WTC11 (cell line): ENCODE data around the gene THAP6. TPM values are rescaled to one million over a fixed set of nuclear protein-coding genes. Genes with fewer than 3 reads are reported as not detected.

Experiments
- ATAC-seq: fragments of 200-7000 bp; cut with Tn5 transposase; 2 replicates; pipeline ENCODE4 v1.10.0; 2021; ENCODE audit warnings: mild to moderate bottlenecking, moderate library complexity
- CTCF ChIA-PET: fragments of 300-600 bp; sonication (Branson Sonifier 250); formaldehyde crosslinking; loops from one replicate; lab custom pipeline; 2021; ENCODE audit warnings: antibody characterized with exemption; lab: Charles Lee
- POLR2A ChIA-PET: fragments of 350-600 bp; sonication (Branson Sonifier 250); formaldehyde crosslinking; loops from one replicate; lab custom pipeline; 2021; ENCODE audit warnings: antibody characterized with exemption; lab: Charles Lee
- DNase-seq: peaks from one replicate; pipeline ENCODE4 v3.0.0; 2021; ENCODE audit warnings: low spot score
- H3K27ac Mint-ChIP-seq: 2 replicates; pipeline ENCODE4 v1.8.0; 2021; ENCODE audit warnings: mixed read lengths
- H3K27me3 Mint-ChIP-seq: 2 replicates; pipeline ENCODE4 v1.8.0; 2021; ENCODE audit warnings: low read depth, mild to moderate bottlenecking, moderate library complexity, mixed read lengths
- H3K36me3 Mint-ChIP-seq: 2 replicates; pipeline ENCODE4 v1.8.0; 2021; ENCODE audit warnings: mixed read lengths
- H3K4me1 Mint-ChIP-seq: 2 replicates; pipeline ENCODE4 v1.8.0; 2022; ENCODE audit warnings: mixed read lengths
- H3K4me3 Mint-ChIP-seq: 2 replicates; pipeline ENCODE4 v1.8.0; 2021; ENCODE audit warnings: mild to moderate bottlenecking, moderate library complexity, mixed read lengths
- H3K9me3 Mint-ChIP-seq: 2 replicates; pipeline ENCODE4 v1.8.0; 2021; ENCODE audit warnings: mixed read lengths
- ATF2 ChIP-seq: sonication (generic); formaldehyde crosslinking; IDR thresholded peaks from 2 replicates; pipeline ENCODE4 v1.8.1; 2022; ENCODE audit warnings: low read depth, missing genetic modification reagents, borderline replicate concordance
- ATF6 ChIP-seq: sonication (generic); formaldehyde crosslinking; IDR thresholded peaks from 2 replicates; pipeline ENCODE4 v1.8.1; 2023; ENCODE audit warnings: mild to moderate bottlenecking, missing genetic modification reagents
- CDX4 ChIP-seq: fragments of 250-450 bp; sonication (Bioruptor Pico); IDR thresholded peaks from 2 replicates; pipeline ENCODE4 v1.9.0; 2021; ENCODE audit warnings: moderate library complexity, mild to moderate bottlenecking, inconsistent platforms, borderline replicate concordance
- E2F5 ChIP-seq: sonication (generic); formaldehyde crosslinking; IDR thresholded peaks from 2 replicates; pipeline ENCODE4 v1.8.1; 2022; ENCODE audit warnings: mild to moderate bottlenecking, moderate library complexity, missing genetic modification reagents
- ERG ChIP-seq: fragments of 250-450 bp; sonication (Bioruptor Pico); IDR thresholded peaks from 2 replicates; pipeline ENCODE4 v1.8.0; 2021; ENCODE audit warnings: mild to moderate bottlenecking
- NR3C1 ChIP-seq: sonication (generic); formaldehyde crosslinking; conservative IDR thresholded peaks from 2 replicates; pipeline ENCODE4 v1.8.1; 2023; ENCODE audit warnings: low read depth, mild to moderate bottlenecking, missing genetic modification reagents
- OVOL2 ChIP-seq: fragments of 250-450 bp; sonication (Bioruptor Pico); IDR thresholded peaks from 2 replicates; pipeline ENCODE4 v1.9.0; 2021; ENCODE audit warnings: mild to moderate bottlenecking, borderline replicate concordance
- SMAD3 ChIP-seq: sonication (generic); formaldehyde crosslinking; IDR thresholded peaks from 2 replicates; pipeline ENCODE4 v1.8.0; 2022; ENCODE audit warnings: missing genetic modification reagents, mild to moderate bottlenecking, borderline replicate concordance
- SMAD4 ChIP-seq: sonication (generic); formaldehyde crosslinking; IDR thresholded peaks from 2 replicates; pipeline ENCODE4 v1.8.0; 2022; ENCODE audit warnings: mild to moderate bottlenecking, missing genetic modification reagents
- TEAD1 ChIP-seq: sonication (generic); formaldehyde crosslinking; IDR thresholded peaks from 2 replicates; pipeline ENCODE4 v1.8.0; 2022; ENCODE audit warnings: mild to moderate bottlenecking, missing genetic modification reagents
- USF1 ChIP-seq: sonication (generic); formaldehyde crosslinking; IDR thresholded peaks from 2 replicates; pipeline ENCODE4 v1.8.0; 2022; ENCODE audit warnings: mild to moderate bottlenecking, missing genetic modification reagents
- ZBTB21 ChIP-seq: sonication (generic); formaldehyde crosslinking; IDR thresholded peaks from 2 replicates; pipeline ENCODE4 v1.8.1; 2023; ENCODE audit warnings: mild to moderate bottlenecking, missing genetic modification reagents, borderline replicate concordance
- ZBTB43 ChIP-seq: sonication (generic); formaldehyde crosslinking; IDR thresholded peaks from 2 replicates; pipeline ENCODE4 v1.8.1; 2023; ENCODE audit warnings: mild to moderate bottlenecking, missing genetic modification reagents
- ZMAT4 ChIP-seq: fragments of 250-450 bp; sonication (Bioruptor Pico); IDR thresholded peaks from 2 replicates; pipeline ENCODE4 v1.9.0; 2021; ENCODE audit warnings: mild to moderate bottlenecking
- ZNF121 ChIP-seq: sonication (generic); formaldehyde crosslinking; IDR thresholded peaks from 2 replicates; pipeline ENCODE4 v1.8.0; 2023; ENCODE audit warnings: missing genetic modification reagents
- ZNF281 ChIP-seq: sonication (generic); formaldehyde crosslinking; IDR thresholded peaks from 2 replicates; pipeline ENCODE4 v1.8.0; 2023; ENCODE audit warnings: mild to moderate bottlenecking, missing genetic modification reagents
- ZNF317 ChIP-seq: sonication (generic); formaldehyde crosslinking; IDR thresholded peaks from 2 replicates; pipeline ENCODE4 v1.8.1; 2023; ENCODE audit warnings: low read depth, mild to moderate bottlenecking, moderate library complexity, missing genetic modification reagents, borderline replicate concordance
- ZNF423 ChIP-seq: fragments of 250-450 bp; sonication (Bioruptor Pico); IDR thresholded peaks from 2 replicates; pipeline ENCODE4 v2.1.2; 2022; ENCODE audit warnings: mild to moderate bottlenecking, moderate library complexity
- ZNF512 ChIP-seq: sonication (generic); formaldehyde crosslinking; IDR thresholded peaks from 2 replicates; pipeline ENCODE4 v1.8.1; 2022; ENCODE audit warnings: missing genetic modification reagents, borderline replicate concordance
- ZSCAN18 ChIP-seq: fragments of 250-450 bp; sonication (Bioruptor Pico); IDR thresholded peaks from 2 replicates; pipeline ENCODE4 v2.1.2; 2022; ENCODE audit warnings: mild to moderate bottlenecking, moderate library complexity
- total RNA-seq: library from RNA; stranded (reverse); gene quantifications from 3 replicates; pipeline ENCODE4 v1.2.3, GENCODE V29; 2021

Gene THAP6
- total RNA-seq, 1 experiment from 2014 or later = 13.3 TPM

GRCh38 chr4:75484190-75484589 is 30.1 kb upstream of the THAP6 start:
- POLR2A ChIA-PET = no interaction called here
- H3K36me3 Mint-ChIP-seq = peaks cover 29% of the 10 kb centered on the region
- CTCF ChIA-PET = interaction anchor here (1.2 kb wide), 1 partner anchor 364 kb away, joined by 4 read pairs; no protein-coding TSS in a partner anchor

More at GRCh38 chr4:75484190-75484589, 30.1 kb upstream of the THAP6 start:
- Mint-ChIP-seq H3K4me3 (no peak overlapping the region), H3K27ac (no peak overlapping the region), H3K9me3 (no peaks in the 10 kb centered on the region), H3K4me1 (peaks cover 9% of the 10 kb centered on the region), H3K27me3 (no peaks in the 10 kb centered on the region)
- DNase-seq (no peak), ATAC-seq (no peak)
- no peak for TF ChIP-seq ZBTB43 (CRISPR knock-in tag)
- no peak for TF ChIP-seq ZNF317 (CRISPR knock-in tag)
- no peak for TF ChIP-seq ZMAT4 (CRISPR knock-in tag)
- no peak for TF ChIP-seq NR3C1 (CRISPR knock-in tag)
- TF ChIP-seq E2F5 (CRISPR knock-in tag) = no peak
- no peak for TF ChIP-seq SMAD4 (CRISPR knock-in tag)
- no peak for TF ChIP-seq ZSCAN18 (CRISPR knock-in tag)
- TF ChIP-seq ZNF121 (CRISPR knock-in tag) = no peak
- TF ChIP-seq ATF2 (CRISPR knock-in tag) = no peak
- no peak for TF ChIP-seq ZBTB21 (CRISPR knock-in tag)
- TF ChIP-seq OVOL2 (CRISPR knock-in tag) = no peak
- no peak for TF ChIP-seq TEAD1 (CRISPR knock-in tag)
- TF ChIP-seq ERG (CRISPR knock-in tag) = no peak
- no peak for TF ChIP-seq ATF6 (CRISPR knock-in tag)
- no peak for TF ChIP-seq USF1 (CRISPR knock-in tag)
- no peak for TF ChIP-seq CDX4 (CRISPR knock-in tag)
- no peak for TF ChIP-seq ZNF512
- no peak for TF ChIP-seq ZNF281 (CRISPR knock-in tag)
- TF ChIP-seq SMAD3 = no peak
- no peak for TF ChIP-seq ZNF423 (CRISPR knock-in tag)
